SIG-M5 (cell line): ENCODE data around the gene UTS2.

Experiments used
- DNase-seq: peaks from one replicate; lab custom pipeline; 2025; lab: John Stamatoyannopoulos, UW

Gene UTS2

DNA sequence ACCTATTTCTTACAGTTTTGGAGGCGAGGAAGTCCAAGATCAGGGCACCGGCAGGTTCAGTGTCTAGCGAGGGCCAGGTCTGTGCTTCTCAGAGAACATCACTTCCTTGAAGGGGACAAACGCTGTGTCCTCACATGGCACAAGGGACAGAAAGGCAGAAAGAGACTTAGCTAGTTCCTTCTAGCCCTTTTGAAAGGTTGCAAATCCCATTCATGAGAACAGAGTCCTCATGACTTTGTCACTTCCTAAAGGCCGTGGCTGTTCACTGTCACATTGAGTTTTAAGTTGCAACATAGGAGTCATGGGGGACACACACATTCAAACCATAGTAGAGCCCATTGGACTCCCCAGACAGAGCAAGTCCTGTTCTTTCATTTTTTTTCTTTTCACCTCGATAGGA is 41.4 kb downstream of the UTS2 start:
- no peak for DNase-seq

DNA sequence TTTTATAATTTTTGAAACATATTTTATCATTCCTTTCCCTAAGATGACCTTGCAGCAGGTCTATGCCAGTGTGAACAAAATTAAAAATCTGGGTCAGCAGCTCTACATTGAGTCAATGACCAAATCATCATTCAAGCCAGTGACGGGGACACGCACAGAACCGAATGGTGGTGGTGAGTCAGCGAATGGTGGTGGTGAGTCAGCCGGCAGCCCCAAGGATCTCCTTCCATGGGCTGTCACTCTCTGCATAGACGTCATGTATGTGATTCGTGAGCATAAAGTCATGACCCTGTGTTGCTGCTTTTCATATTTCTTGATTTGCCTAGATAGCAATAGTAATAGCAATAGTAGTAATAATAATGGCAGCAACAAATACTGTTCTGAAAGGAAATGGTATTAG is 42.5 kb downstream of the UTS2 start:
- DNase-seq = no peak

- no peak for DNase-seq
Observed at GRCh38 chr1:7809742-7810141, 43.1 kb downstream of the UTS2 start.

- DNase-seq = no peak
Observed at GRCh38 chr1:7808253-7808844, 44.5 kb downstream of the UTS2 start.

DNA sequence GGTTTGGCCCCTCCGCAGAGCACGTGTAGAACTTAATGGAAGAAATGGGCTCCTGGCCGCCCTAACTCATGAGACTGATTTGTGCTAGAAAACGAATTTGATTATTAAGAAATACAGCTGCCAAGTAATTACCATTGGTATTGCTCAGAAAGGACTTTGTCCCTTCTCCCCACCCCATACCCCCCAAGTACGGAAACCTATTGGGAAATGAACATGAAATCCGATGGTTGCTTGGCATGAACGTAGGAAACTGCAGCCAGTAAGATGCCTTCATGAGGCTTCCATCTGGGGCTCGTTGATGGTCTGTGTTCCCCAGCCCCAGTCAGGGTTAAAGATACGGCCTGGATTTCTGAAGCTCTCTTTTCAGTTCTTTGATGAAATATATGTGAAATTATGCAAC is 47.4 kb downstream of the UTS2 start:
- DNase-seq = no peak
